Prostate gland (tissue), 2 donors: ENCODE data around the gene COG2. TPM values are rescaled to one million over a fixed set of nuclear protein-coding genes. Genes with fewer than 3 reads are reported as not detected.
A peak's percentile ranks its signal among the peaks of the same experiment; 100 is the strongest.
"Not testable (repeated sequence)": the region's sequence is repeated elsewhere in the genome, so short reads cannot be mapped to it uniquely, and the experiment has no call there.

Experiments
- DNase-seq: peaks from one replicate; pipeline ENCODE4 v3.0.0-alpha.2; 2019; ENCODE audit warnings: low spot score
- H3K27ac ChIP-seq, 2 donors: fragments of 200-600 bp; sonication (generic); 2 replicates each; pipeline ENCODE4 v1.5.1; 2017 to 2019
- H3K27me3 ChIP-seq: fragments of 200-600 bp; sonication (generic); replicated peaks from 2 replicates; pipeline ENCODE4 v1.5.1; 2019; ENCODE audit not compliant: insufficient read depth
- H3K36me3 ChIP-seq, 2 donors: fragments of 200-600 bp; sonication (generic); 1 replicate in 1 of 2; 2 replicates in 1 of 2; pipeline versions ENCODE4 v1.5.1 to v1.8.1; 2017 to 2019
- H3K4me1 ChIP-seq: fragments of 200-600 bp; sonication (generic); replicated peaks from 2 replicates; pipeline ENCODE4 v1.5.1; 2019
- H3K4me3 ChIP-seq, 2 donors: fragments of 200-600 bp; sonication (generic); 2 replicates each; pipeline ENCODE4 v1.5.1; 2017 to 2019
- H3K9me3 ChIP-seq: fragments of 200-600 bp; sonication (generic); 2 replicates; pipeline ENCODE4 v1.5.1; 2017
- CTCF ChIP-seq, 4 experiments: fragments of 200-600 bp in 2 of 4; fragments of 450-650 bp in 2 of 4; sonication (generic) in 2 of 4; IDR thresholded peaks; 1 replicate in 3 of 4; 2 replicates in 1 of 4; pipeline ENCODE4 v1.5.1; 2016 to 2019; ENCODE audit warnings: antibody characterized with exemption in 4 of 4, mild to moderate bottlenecking in 2 of 4, moderate library complexity in 2 of 4
- POLR2A ChIP-seq: fragments of 450-650 bp; IDR thresholded peaks from one replicate; pipeline ENCODE4 v1.6.1; 2016; ENCODE audit warnings: antibody characterized with exemption, mild to moderate bottlenecking
- POLR2AphosphoS5 ChIP-seq: sonication (generic); formaldehyde crosslinking; IDR thresholded peaks from one replicate; pipeline ENCODE4 v1.6.1; 2017; ENCODE audit warnings: antibody characterized with exemption
- WGBS: methylation state at CpG from one replicate; pipeline ENCODE4 v1.1.5; 2018; 5-methylcytosine and 5-hydroxymethylcytosine counted together
- intact Hi-C: fragments of 100-400 bp; cut with DNase I; formaldehyde crosslinking; loops from one replicate; pipeline ENCODE4 v1.14.2; 2022
- total RNA-seq, 2 donors: library from RNA; depleted of rRNA; stranded (reverse); fragments of >200 nt; gene quantifications; one replicate each; pipeline ENCODE4 v1.1.0, GENCODE V29; 2016

COG2 gene
- total RNA-seq, 2 donors from 2014 or later, result 26.1 to 32.8 TPM

DNA sequence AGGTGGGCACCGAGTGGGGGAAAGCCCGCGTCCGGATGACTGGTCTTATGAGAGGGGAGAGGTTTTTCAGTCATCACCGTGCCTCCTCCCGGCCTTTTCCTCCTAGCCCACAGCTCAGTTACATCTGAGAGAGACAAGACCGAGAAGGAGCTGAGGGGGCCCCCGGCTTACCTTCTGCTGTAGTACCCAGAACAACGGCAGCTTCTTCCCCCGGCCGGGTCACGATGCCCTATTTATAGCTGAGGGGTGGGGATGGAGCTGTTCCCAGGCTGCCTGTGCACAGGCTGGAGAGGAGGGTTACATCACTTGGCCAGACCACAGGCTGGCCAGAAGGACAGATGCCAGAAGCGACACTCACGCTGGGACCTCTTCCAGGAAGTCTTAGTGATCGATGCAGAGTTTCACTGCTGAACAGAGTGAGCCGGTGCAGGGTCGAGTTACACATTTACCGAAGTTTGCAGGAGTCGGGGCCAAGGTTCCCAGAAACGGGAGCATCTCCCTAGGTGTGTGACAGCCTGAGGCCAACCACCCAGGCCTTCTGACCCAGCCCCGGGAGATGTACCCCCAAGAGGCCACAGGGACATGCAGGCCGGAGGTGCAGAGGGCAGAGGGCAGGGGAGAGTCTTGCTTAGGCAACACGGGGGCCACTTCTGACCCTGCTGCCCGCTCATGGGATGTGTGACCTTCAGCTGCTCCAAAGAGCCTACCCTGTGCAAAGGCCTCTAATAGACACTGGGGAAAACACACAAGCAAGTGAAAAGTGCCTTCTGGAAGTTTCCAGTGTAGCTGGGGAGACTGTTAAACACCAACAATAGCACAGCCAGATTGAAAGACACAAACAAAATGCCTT, 71.9 kb downstream of the COG2 start, which contains the start of gene AGT:
TSS of gene AGT (minus strand) at position 208 of the 850 bp plus-strand sequence. CDS start 3,299 bp downstream, outside the sequence.
- H3K36me3 ChIP-seq, result no peaks in the 10 kb centered on the region
- H3K27ac ChIP-seq, result peak within 1 kb of the TSS in 1 of 2 donors; percentile 2
- peak; percentile 71 for DNase-seq
- intact Hi-C loops, result no loop called here
- H3K27me3 ChIP-seq, result no peaks in the 10 kb centered on the region
- TF ChIP-seq POLR2AphosphoS5 (peak; percentile 60), CTCF (IDR thresholded peaks at IDR 0.05) (no peak), POLR2A (no peak)
- H3K4me3 ChIP-seq, result no peak within 1 kb of the TSS
- no peaks in the 10 kb centered on the region for H3K4me1 ChIP-seq
- WGBS, result 32% methylated on average over 22 of the region's 24 CpGs
- H3K9me3 ChIP-seq, result no peaks in the 10 kb centered on the region

DNA sequence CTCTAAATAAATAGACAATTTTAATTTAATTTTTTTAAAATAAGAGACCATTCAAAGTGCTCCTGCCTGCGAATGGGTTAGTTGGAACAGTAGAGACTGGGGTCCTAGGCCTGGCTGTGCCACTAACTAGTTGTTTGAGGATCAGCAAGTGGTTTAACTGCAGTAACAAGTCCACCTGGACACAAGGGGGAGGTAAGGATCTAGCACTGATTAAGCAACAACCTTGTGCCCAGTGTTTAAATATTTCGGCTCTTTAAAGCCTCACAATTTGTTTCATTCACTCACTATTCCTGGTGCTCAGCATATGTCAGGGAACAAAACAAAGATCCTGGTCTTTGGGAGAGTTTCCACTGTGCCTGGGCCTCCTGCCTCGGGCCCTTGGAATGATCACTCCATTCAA, 73.2 kb downstream of the COG2 start:
- no peaks in the 10 kb centered on the region for H3K36me3 ChIP-seq
- H3K27ac ChIP-seq, result no peak overlapping the region
- no peaks in the 10 kb centered on the region for H3K4me1 ChIP-seq
- 73% methylated on average over 3 of the region's 3 CpGs for WGBS
- no peaks in the 10 kb centered on the region for H3K9me3 ChIP-seq
- intact Hi-C loops, result no loop called here
- no peak for DNase-seq
- H3K4me3 ChIP-seq, result no peak overlapping the region
- no peaks in the 10 kb centered on the region for H3K27me3 ChIP-seq
- TF ChIP-seq POLR2AphosphoS5, result no peak
- TF ChIP-seq CTCF (IDR thresholded peaks at IDR 0.05), result no peak

DNA sequence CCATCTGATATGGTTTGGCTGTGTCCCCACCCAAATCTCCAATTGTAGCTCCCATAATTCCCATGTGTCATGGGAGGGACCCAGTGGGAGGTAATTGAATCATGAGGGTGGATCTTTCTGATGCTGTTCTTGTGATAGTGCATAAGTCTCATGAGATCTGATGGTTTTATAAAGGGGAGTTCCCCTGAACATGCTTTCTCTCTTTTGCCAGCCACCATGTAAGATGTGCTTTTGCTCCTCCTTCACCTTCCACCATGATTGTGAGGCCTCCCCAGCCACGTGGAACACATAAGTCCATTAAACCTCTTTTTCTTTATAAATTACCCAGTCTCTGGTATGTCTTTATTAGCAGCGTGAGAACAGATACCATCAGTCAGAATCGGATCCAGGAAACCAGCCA, 74.2 kb downstream of the COG2 start:
- H3K4me1 ChIP-seq, H3K9me3 ChIP-seq, H3K27me3 ChIP-seq, H3K36me3 ChIP-seq, H3K27ac ChIP-seq, H3K4me3 ChIP-seq, intact Hi-C loops, DNase-seq: not testable (repeated sequence)
- WGBS, result 51% methylated on average over 3 of the region's 3 CpGs

DNA sequence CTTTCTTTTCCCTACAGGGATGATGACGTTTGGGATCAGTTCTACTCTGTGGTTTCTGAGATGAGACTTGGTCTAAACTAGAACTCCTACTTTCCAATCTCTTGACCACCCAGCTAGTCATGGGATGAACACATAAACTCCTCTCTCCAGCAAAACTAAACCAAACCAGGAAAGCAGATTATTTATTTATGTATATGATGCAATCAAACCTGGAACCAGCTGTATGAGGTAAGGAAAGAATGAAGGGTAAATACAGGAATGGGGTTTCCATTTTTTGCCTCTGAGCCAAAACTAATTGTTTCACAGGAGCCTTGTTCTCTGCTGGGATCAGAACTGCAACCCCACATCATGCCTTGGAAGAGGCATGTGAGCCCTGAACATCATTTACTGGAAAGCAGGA, 75.0 kb downstream of the COG2 start:
- 72% methylated on average over 1 of the region's 1 CpG for WGBS
- H3K4me3 ChIP-seq, result no peak overlapping the region
- TF ChIP-seq CTCF (IDR thresholded peaks at IDR 0.05) (no peak), POLR2AphosphoS5 (no peak), POLR2A (no peak)
- H3K36me3 ChIP-seq, result no peaks in the 10 kb centered on the region
- no peak overlapping the region for H3K27ac ChIP-seq
- no peak for DNase-seq
- no peaks in the 10 kb centered on the region for H3K9me3 ChIP-seq
- no peaks in the 10 kb centered on the region for H3K4me1 ChIP-seq
- H3K27me3 ChIP-seq, result no peaks in the 10 kb centered on the region
- intact Hi-C loops, result no loop called here

GRCh38 chr1:230721849-230722522, 79.7 kb downstream of the COG2 start:
- H3K36me3 ChIP-seq, H3K9me3 ChIP-seq, DNase-seq, H3K4me1 ChIP-seq, H3K4me3 ChIP-seq, H3K27me3 ChIP-seq, intact Hi-C loops, H3K27ac ChIP-seq: not testable (repeated sequence)
- WGBS, result 92% methylated on average over 3 of the region's 3 CpGs
